ENCODE measurements around the gene LRP3. TPM values are rescaled to one million over a fixed set of nuclear protein-coding genes. Genes with fewer than 3 reads are reported as not detected.

The LRP3 gene
- total and polyA plus RNA-seq, 12 donors = 8.5 to 23.6 (median 15.9) TPM

DNA sequence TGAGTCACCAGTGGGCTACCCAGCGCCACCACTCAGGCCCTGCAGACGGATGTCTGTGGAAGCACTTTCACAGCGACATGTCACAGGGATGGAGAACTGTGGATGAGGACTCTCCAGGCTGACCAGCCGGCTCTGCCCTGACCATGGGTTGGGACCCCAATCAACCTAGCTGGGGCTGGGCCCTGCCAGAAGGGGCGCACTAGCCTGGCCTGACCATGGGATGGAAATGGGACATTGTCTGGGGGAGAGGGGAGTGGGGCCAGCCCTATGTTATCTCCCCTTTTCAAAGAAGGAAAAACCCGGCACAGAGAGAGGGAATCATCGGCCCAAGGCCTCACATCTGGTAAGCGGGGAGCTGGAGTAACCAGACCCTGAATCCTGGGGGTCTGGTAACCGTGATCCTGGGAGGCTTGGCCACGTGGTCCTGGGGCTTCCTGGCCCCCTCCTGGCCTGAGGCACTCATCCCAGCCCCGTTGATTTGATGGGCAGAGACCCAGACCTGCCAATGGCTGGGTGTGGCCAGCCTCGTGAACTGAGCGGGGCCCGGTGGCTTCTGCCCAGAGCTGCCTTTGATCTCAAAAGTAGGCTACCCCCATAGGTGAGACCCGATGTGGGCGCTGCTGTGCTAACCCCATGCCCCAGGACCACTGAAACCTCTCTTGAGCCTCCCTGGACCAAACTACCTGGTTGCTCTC, 42.7 kb downstream of the LRP3 start:
- ATAC-seq (no peak), DNase-seq (no peak)
- WGBS, 2 donors = 79 to 81% methylated on average over 16 of the region's 16 CpGs
- peaks cover 0 to 9% (median 5%) of the 10 kb centered on the region in 9 donors for H3K4me1 ChIP-seq
- intact Hi-C loops (cut with DNase I) = loop anchor here in 6 of 10 donors (2.0 to 10.0 kb wide), 4 partner anchors 170 to 538 kb away; no protein-coding TSS in a partner anchor
- TF ChIP-seq, protein P1, sequence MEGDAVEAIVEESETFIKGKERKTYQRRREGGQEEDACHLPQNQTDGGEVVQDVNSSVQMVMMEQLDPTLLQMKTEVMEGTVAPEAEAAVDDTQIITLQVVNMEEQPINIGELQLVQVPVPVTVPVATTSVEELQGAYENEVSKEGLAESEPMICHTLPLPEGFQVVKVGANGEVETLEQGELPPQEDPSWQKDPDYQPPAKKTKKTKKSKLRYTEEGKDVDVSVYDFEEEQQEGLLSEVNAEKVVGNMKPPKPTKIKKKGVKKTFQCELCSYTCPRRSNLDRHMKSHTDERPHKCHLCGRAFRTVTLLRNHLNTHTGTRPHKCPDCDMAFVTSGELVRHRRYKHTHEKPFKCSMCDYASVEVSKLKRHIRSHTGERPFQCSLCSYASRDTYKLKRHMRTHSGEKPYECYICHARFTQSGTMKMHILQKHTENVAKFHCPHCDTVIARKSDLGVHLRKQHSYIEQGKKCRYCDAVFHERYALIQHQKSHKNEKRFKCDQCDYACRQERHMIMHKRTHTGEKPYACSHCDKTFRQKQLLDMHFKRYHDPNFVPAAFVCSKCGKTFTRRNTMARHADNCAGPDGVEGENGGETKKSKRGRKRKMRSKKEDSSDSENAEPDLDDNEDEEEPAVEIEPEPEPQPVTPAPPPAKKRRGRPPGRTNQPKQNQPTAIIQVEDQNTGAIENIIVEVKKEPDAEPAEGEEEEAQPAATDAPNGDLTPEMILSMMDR (IDR thresholded peaks at IDR 0.05) = no peak
- H3K36me3 ChIP-seq = no peaks in the 10 kb centered on the region
- H3K9me3 ChIP-seq = no peaks in the 10 kb centered on the region
- no peak overlapping the region for H3K4me3 ChIP-seq
- peaks cover 4 to 42% (median 25%) of the 10 kb centered on the region in 7 donors for H3K27me3 ChIP-seq
- no peak overlapping the region for H3K27ac ChIP-seq

DNA sequence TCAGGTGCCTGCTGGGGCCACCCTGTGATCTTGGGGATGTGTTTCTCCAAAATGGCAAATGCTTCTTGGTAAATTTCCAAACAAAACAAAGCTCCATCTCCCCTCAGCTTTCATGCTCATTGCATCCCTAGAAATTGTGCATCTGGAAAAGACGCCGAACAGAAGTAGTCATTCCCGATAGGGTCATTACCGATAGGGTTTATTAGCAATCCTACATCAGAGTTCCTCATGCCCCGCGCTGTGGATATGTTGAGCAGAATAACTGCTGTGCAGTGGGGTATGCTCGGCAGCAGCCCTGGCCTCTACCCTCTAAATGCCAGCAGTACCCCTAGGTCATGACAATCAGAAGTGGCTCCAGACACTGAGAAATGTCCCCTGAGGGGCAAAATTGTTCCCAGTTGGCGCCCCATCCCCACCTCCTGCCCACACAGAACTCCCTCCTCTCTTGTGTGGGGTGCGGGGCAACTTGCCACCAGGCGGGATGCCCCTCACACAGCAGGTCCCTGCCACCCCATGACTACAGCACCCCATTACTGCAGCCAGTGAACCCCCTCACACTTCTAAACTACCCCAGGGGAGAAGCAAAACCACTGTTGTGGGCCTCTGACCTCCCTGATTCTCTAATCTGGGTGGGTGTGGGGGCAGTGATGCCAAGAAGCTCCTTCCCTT, 44.5 kb downstream of the LRP3 start:
- ATAC-seq = no peak
- Histone ChIP-seq H3K9me3 (no peaks in the 10 kb centered on the region), H3K27me3 (peaks cover 4 to 40% (median 23%) of the 10 kb centered on the region in 7 donors), H3K36me3 (no peaks in the 10 kb centered on the region), H3K4me3 (no peak overlapping the region), H3K27ac (no peak overlapping the region), H3K4me1 (peaks cover 0 to 11% (median 5%) of the 10 kb centered on the region in 9 donors)
- TF ChIP-seq, protein P1 (IDR thresholded peaks at IDR 0.05) = no peak
- WGBS, 2 donors = 82 to 86% methylated on average over 10 of the region's 10 CpGs
- no peak for DNase-seq
- intact Hi-C loops (cut with DNase I) = loop anchor here in 7 of 10 donors (2.0 to 10.0 kb wide), 4 partner anchors 168 to 536 kb away; no protein-coding TSS in a partner anchor

DNA sequence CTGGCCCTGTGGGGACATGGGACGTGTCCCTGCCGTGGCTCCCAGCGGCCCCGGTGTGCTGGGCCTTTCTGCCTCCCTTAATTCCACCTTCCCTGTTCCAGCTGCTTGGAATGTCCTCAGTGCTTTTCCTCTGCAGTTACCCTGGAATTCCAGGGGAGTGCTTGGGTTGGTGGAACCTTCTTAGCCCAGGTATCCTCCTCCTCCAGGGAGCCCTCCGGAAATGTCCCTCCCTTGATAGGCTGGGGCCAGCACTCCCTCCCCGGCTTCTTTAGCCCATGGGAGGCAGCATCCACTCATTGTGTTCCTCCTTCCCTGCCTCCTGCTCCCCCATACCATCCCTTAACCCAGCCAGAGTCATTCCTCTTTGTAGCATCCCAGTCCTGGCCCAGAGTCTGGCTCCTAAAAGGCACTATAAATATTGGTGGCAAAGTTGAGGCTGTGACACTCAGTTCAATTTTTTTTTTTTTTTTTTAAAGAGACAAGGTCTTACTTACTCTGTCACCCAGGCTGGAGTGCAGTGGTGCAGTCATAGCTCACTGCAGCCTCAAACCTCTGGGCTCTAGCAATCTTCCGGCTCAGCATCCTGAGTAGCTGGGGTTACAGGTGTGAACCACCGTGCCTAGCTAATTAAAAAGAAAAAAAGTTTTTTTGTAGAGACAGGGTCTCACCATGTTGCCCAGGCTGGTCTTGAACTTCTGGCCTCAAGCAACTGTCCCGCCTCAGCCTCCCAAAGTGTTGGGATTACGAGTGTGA, 45.3 kb downstream of the LRP3 start:
- no peak overlapping the region for H3K27ac ChIP-seq
- no peak for DNase-seq
- TF ChIP-seq, protein P1 (IDR thresholded peaks at IDR 0.05) = no peak
- no peak overlapping the region for H3K4me3 ChIP-seq
- no peaks in the 10 kb centered on the region for H3K9me3 ChIP-seq
- H3K4me1 ChIP-seq = peaks cover 0 to 11% (median 5%) of the 10 kb centered on the region in 9 donors
- intact Hi-C loops (cut with DNase I) = loop anchor here in 7 of 10 donors (2.0 to 10.0 kb wide), 4 partner anchors 167 to 535 kb away; no protein-coding TSS in a partner anchor
- H3K36me3 ChIP-seq = no peaks in the 10 kb centered on the region
- no peak for ATAC-seq
- peaks cover 4 to 32% (median 17%) of the 10 kb centered on the region in 7 donors for H3K27me3 ChIP-seq
- 69 to 73% methylated on average over 10 of the region's 10 CpGs for WGBS, 2 donors

Data from heart right ventricle (tissue), 16 donors.